Measurements from ENCODE around the gene ZNF726.
A peak's percentile ranks its signal among the peaks of the same experiment; 100 is the strongest.
"Not testable (repeated sequence)": the region's sequence is repeated elsewhere in the genome, so short reads cannot be mapped to it uniquely, and the experiment has no call there.

Gene ZNF726

DNA sequence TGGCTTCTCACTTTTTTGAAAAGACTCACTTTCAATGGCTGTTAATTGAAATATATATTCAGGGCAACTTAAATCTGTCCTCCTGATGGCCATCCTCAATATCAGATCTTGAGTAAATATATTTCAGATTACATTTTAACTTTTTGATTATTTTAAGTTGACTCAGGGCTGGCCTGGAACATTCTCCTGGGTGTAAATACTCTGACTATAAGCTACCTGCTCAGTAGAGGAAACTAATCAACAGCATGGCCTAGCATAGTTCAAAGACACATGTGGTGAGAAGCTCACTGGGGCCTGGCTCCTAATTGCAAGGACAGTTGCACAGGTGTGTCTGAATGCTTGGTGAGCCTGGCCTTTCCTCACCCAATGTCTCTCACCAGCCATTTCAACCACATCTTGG lies 5.5 kb upstream of the ZNF726 start:
- DNase-seq (no peak), ATAC-seq (no peak)
- Mint-ChIP-seq H3K27me3 (no peaks in the 10 kb centered on the region), H3K27ac (no peak overlapping the region), H3K4me3 (no peak overlapping the region), H3K4me1 (no peaks in the 10 kb centered on the region), H3K9me3 (peaks cover 38 to 46% of the 10 kb centered on the region in 2 donors)

DNA sequence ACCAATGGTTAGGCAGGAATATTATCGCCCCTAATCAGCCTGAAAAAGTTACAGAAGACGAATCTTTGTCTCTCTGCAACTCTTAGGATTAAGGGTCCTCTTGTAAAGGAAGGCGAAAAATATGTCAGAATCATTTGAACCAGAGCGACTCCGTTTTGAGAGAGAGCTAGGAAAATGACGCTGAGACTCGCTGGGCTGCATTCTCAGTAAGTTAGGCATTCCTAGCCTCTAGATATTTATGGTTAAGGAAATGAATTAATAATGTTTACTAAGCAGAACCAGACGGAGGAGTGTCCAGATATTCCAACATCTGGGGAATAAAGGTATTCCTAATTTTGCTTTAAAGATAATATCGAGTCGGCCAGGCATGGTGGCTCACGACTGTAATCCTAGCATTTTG lies 755 bp upstream of the ZNF726 start:
- Mint-ChIP-seq H3K9me3 (peaks cover 9 to 10% of the 10 kb centered on the region in 2 donors), H3K27ac (peak overlapping the region in 1 of 2 donors; percentile 100), H3K4me3 (peak overlapping the region; percentile 94 to 97), H3K4me1 (peaks cover 19% of the 10 kb centered on the region), H3K27me3 (no peaks in the 10 kb centered on the region)
- DNase-seq (no peak), ATAC-seq (no peak)

DNA sequence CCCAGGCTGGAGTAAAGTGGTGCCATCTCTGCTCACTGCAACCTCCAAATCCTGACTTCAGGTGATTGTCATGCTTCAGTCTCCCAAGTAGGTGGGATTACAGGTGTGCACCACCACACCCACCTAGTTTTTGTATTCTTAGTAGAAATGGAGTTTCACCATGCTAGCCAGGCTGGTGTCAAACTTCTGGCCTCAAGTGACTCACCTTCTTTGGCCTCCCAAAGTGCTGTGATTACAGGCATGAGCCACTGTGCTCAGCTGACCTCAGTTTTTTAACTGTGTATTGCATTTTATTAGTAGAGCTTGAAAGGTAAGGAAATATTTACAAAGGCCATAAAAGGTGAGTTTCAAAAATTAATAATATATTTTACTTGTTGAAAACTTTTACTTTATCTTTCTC lies 2.3 kb downstream of the ZNF726 start:
- DNase-seq, result no peak
- H3K4me3 Mint-ChIP-seq, result peak overlapping the region in 1 of 2 donors; percentile 26
- peaks cover 9 to 10% of the 10 kb centered on the region in 2 donors for H3K9me3 Mint-ChIP-seq
- H3K27me3 Mint-ChIP-seq, result no peaks in the 10 kb centered on the region
- H3K27ac Mint-ChIP-seq, result no peak overlapping the region
- H3K4me1 Mint-ChIP-seq, result peaks cover 19% of the 10 kb centered on the region
- ATAC-seq, result no peak

GRCh38 chr19:23917856-23918255 lies 3.2 kb downstream of the ZNF726 start:
- peaks cover 19% of the 10 kb centered on the region for H3K4me1 Mint-ChIP-seq
- peaks cover 9 to 10% of the 10 kb centered on the region in 2 donors for H3K9me3 Mint-ChIP-seq
- no peaks in the 10 kb centered on the region for H3K27me3 Mint-ChIP-seq
- DNase-seq (no peak), ATAC-seq (no peak)
- peak overlapping the region in 1 of 2 donors; percentile 25 for H3K4me3 Mint-ChIP-seq
- no peak overlapping the region for H3K27ac Mint-ChIP-seq

DNA sequence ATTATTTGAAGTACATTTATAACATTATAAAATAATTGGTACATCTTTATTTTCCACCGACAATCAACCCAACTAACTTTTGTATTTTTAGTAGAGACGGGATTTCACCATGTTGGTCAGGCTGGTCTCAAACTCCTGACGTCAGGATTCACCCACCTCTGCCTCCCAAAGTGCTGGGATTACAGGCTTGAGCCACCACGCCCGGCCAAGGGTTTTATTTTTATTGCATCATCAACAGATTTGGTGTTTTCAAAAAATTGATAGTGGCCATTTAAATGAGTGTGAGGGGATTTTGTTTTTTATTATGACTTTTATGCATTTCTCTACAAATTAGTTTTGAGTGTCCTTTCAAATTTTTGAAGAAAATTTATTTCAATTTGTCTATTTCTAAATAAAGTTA lies 10.6 kb downstream of the ZNF726 start:
- no peak overlapping the region for H3K4me3 Mint-ChIP-seq
- no peaks in the 10 kb centered on the region for H3K27me3 Mint-ChIP-seq
- DNase-seq, result no peak
- ATAC-seq, result no peak
- H3K27ac Mint-ChIP-seq, result no peak overlapping the region
- H3K4me1 Mint-ChIP-seq, result no peaks in the 10 kb centered on the region
- peaks cover under 1 to 7% of the 10 kb centered on the region in 2 donors for H3K9me3 Mint-ChIP-seq

DNA sequence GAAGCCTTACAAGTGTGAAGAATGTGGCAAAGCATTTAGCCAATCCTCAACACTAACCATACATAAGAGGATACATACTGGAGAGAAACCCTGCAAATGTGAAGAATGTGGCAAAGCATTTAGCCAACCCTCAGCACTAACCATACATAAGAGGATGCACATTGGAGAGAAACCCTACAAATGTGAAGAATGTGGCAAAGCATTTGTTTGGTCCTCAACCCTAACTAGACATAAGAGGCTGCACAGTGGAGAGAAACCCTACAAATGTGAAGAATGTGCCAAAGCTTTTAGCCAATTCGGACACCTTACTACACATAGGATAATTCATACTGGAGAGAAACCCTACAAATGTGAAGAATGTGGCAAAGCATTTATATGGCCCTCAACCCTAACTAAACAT lies 18.2 kb downstream of the ZNF726 start:
- ATAC-seq (no peak), DNase-seq (no peak)
- H3K27ac Mint-ChIP-seq, result no peak overlapping the region
- H3K9me3 Mint-ChIP-seq, result peaks cover 28 to 41% of the 10 kb centered on the region in 2 donors
- no peaks in the 10 kb centered on the region for H3K4me1 Mint-ChIP-seq
- no peak overlapping the region for H3K4me3 Mint-ChIP-seq
- H3K27me3 Mint-ChIP-seq, result no peaks in the 10 kb centered on the region

- H3K27ac Mint-ChIP-seq, H3K4me1 Mint-ChIP-seq, H3K4me3 Mint-ChIP-seq, H3K27me3 Mint-ChIP-seq, DNase-seq, ATAC-seq: not testable (repeated sequence)
- peaks cover 44 to 62% of the 10 kb centered on the region in 2 donors for H3K9me3 Mint-ChIP-seq
Observed at GRCh38 chr19:23937031-23937430, 22.3 kb downstream of the ZNF726 start.

DNA sequence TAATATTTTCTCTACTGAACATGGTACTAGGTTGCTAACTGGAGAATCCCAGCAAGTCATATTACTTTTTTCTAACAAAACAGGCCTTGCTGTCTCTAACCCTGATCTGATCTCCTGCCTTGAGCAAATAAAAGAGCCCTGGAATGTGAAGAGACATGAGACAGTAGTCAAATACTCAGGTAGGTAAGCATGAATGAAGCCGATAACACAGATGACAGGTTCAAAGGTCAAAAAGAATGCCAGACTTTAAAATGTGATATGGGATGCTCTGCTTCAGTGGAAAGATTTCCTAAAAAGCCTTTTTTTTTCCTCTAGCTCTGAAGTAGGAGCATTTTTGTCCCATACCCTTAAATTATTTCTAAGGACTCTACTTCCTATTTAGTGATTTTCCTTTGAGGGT lies 28.7 kb downstream of the ZNF726 start:
- H3K4me3 Mint-ChIP-seq, result no peak overlapping the region
- no peak for DNase-seq
- H3K27me3 Mint-ChIP-seq, result no peaks in the 10 kb centered on the region
- H3K4me1 Mint-ChIP-seq, result peaks cover 5% of the 10 kb centered on the region
- ATAC-seq, result no peak
- peaks cover 46 to 54% of the 10 kb centered on the region in 2 donors for H3K9me3 Mint-ChIP-seq
- no peak overlapping the region for H3K27ac Mint-ChIP-seq

DNA sequence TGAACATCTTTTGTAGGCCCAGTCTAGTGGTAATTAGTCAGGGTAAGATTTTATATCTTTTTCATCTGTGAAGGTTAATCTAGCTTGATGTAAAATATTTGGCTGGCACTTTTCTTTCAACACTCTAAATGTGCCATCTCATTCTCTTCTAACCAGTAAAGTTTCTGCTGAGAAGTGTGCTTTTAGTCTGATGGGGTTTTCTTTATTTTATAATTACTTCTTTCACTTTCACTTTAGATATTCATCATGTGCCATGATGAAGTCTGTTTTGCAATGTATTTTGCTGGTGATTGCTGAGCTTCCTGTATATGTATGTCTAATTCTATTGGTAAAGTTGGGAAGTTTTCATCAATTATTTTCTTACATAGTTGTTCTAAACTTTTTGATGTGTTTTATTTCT lies 31.9 kb downstream of the ZNF726 start:
- no peak overlapping the region for H3K27ac Mint-ChIP-seq
- H3K4me1 Mint-ChIP-seq, result peaks cover 5% of the 10 kb centered on the region
- DNase-seq (no peak), ATAC-seq (no peak)
- peaks cover 30 to 34% of the 10 kb centered on the region in 2 donors for H3K9me3 Mint-ChIP-seq
- H3K4me3 Mint-ChIP-seq, result no peak overlapping the region
- no peaks in the 10 kb centered on the region for H3K27me3 Mint-ChIP-seq

- no peak overlapping the region for H3K4me3 Mint-ChIP-seq
- DNase-seq (no peak), ATAC-seq (no peak)
- no peaks in the 10 kb centered on the region for H3K27me3 Mint-ChIP-seq
- peaks cover 20 to 22% of the 10 kb centered on the region in 2 donors for H3K9me3 Mint-ChIP-seq
- H3K27ac Mint-ChIP-seq, result no peak overlapping the region
- H3K4me1 Mint-ChIP-seq, result peaks cover 5% of the 10 kb centered on the region
Observed at GRCh38 chr19:23949611-23950010, 34.9 kb downstream of the ZNF726 start.

- Mint-ChIP-seq H3K27ac (no peak overlapping the region), H3K4me1 (no peaks in the 10 kb centered on the region), H3K9me3 (peaks cover 9 to 37% of the 10 kb centered on the region in 2 donors), H3K4me3 (no peak overlapping the region), H3K27me3 (no peaks in the 10 kb centered on the region)
- ATAC-seq, result no peak
- no peak for DNase-seq
Observed at GRCh38 chr19:23956051-23956450, 41.4 kb downstream of the ZNF726 start.

DNA sequence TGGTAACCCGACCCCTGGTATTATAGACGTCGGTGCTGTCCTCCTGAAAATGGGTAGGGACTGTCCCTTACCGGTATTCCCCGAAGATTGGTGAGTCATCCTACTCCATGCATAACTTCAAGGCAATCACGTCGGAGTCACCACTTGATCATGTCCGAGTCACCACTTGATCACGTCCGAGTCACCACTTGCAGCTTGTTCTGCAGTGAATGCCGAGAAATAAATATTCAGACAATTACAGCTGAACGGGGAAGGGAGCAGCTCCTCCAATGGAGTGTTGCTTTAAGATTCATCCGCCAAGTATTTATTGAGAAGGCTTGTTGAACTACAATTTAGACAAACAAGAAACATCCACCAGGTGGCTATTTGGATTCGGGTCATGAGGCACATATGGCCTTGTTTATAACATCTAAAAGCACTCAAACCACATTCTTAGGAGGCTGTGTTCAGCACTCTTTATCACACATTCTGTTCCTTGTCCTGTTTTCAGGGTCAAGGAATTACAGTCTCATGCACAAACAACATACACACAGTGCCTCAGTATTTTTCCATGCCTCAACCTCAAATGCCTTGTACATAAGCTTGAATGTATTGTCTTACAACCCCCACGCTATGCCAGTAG lies 43.1 kb downstream of the ZNF726 start:
- Mint-ChIP-seq H3K9me3 (peaks cover 17 to 46% of the 10 kb centered on the region in 2 donors), H3K4me1 (no peaks in the 10 kb centered on the region), H3K27ac (no peak overlapping the region), H3K27me3 (no peaks in the 10 kb centered on the region), H3K4me3 (no peak overlapping the region)
- ATAC-seq (no peak), DNase-seq (no peak)

DNA sequence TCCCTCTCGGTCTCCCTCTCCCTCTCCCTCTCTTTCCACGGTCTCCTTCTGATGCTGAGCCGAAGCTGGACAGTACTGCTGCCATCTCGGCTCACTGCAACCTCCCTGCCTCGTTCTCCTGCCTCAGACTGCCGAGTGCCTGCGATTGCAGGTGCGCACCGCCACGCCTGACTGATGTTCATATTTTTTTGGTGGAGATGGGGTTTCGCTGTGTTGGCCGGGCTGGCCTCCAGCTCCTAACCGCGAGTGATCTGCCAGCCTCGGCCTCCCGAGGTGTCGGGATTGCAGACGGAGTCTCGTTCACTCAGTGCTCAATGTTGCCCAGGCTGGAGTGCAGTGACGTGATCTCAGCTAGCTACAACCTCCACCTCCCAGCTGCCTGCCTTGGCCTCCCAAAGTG lies 48.7 kb downstream of the ZNF726 start:
- ATAC-seq, H3K4me3 Mint-ChIP-seq, H3K27me3 Mint-ChIP-seq, H3K27ac Mint-ChIP-seq, DNase-seq, H3K4me1 Mint-ChIP-seq: not testable (repeated sequence)
- H3K9me3 Mint-ChIP-seq, result peaks cover 14 to 28% of the 10 kb centered on the region in 2 donors

GRCh38 chr19:23963881-23964280 lies 49.2 kb downstream of the ZNF726 start:
- H3K4me3 Mint-ChIP-seq, DNase-seq, H3K27ac Mint-ChIP-seq, H3K4me1 Mint-ChIP-seq, H3K27me3 Mint-ChIP-seq, ATAC-seq: not testable (repeated sequence)
- peaks cover 14 to 23% of the 10 kb centered on the region in 2 donors for H3K9me3 Mint-ChIP-seq

DNA sequence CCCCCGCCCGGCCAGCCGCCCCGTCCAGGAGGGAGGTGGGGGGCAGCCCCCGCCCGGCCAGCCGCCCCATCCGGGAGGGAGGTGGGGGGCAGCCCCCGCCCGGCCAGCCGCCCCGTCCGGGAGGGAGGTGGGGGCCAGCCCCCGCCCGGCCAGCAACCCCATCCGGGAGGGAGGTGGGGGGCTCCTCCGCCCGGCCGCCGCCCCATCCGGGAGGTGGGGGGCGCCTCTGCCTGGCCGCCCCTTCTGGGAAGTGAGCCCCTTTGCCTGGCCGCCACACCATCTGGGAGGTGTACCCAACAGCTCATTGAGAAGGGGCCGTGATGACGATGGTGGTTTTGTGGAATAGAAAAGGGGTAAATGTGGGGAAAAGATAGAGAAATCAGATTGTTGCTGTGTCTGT lies 49.6 kb downstream of the ZNF726 start:
- H3K9me3 Mint-ChIP-seq, result peaks cover 14 to 21% of the 10 kb centered on the region in 2 donors
- not testable (repeated sequence) for ATAC-seq, H3K27ac Mint-ChIP-seq, H3K4me3 Mint-ChIP-seq, DNase-seq, H3K27me3 Mint-ChIP-seq, H3K4me1 Mint-ChIP-seq

DNA sequence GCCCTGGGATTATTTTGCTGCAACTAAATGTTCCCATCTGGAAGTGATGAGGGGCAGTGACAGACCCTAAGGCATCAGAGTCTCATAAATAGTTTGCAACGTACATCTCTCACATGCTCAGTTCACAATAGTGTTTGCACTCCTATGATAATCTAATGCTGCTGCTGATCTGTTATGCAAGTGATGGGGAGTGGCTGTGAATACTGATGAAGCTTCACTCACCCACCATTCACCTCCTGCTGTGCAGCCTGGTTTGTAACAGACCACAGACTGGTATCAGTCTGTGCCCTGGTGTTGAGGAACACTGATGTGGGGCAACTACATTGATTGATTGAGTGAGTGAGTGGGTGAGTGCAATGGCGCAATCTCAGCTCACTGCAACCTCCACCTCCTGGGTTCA lies 54.9 kb downstream of the ZNF726 start:
- no peak overlapping the region for H3K27ac Mint-ChIP-seq
- H3K27me3 Mint-ChIP-seq, result peaks cover 37% of the 10 kb centered on the region
- peaks cover 0 to 6% of the 10 kb centered on the region in 2 donors for H3K9me3 Mint-ChIP-seq
- no peak overlapping the region for H3K4me3 Mint-ChIP-seq
- no peak for DNase-seq
- peaks cover 10% of the 10 kb centered on the region for H3K4me1 Mint-ChIP-seq
- ATAC-seq, result no peak

- DNase-seq (no peak), ATAC-seq (no peak)
- H3K9me3 Mint-ChIP-seq, result no peaks in the 10 kb centered on the region
- peaks cover 33% of the 10 kb centered on the region for H3K27me3 Mint-ChIP-seq
- peak overlapping the region in 1 of 2 donors; percentile 42 for H3K4me3 Mint-ChIP-seq
- peaks cover 10% of the 10 kb centered on the region for H3K4me1 Mint-ChIP-seq
- no peak overlapping the region for H3K27ac Mint-ChIP-seq
Observed at GRCh38 chr19:23971598-23971997, 56.9 kb downstream of the ZNF726 start.
